Fibroblast of lung (primary cell): Measurements from ENCODE around the gene CORT.

Experiments used
- CTCF ChIP-seq, 2 donors: IDR thresholded peaks in 1 of 2; conservative IDR thresholded peaks in 1 of 2; 1 replicate in 1 of 2; 2 replicates in 1 of 2; pipeline ENCODE4 v1.5.1; 2011 to 2012; ENCODE audit warnings: low read length in 2 of 2, control low read depth in 1 of 2, inconsistent platforms in 1 of 2, low read depth in 1 of 2, mild to moderate bottlenecking in 1 of 2
- EZH2 ChIP-seq: IDR thresholded peaks from 2 replicates; pipeline ENCODE4 v1.5.1; 2012; ENCODE audit warnings: low read length, control low read depth, mild to moderate bottlenecking; ENCODE audit errors: missing control alignments

- no peak for TF ChIP-seq CTCF (conservative IDR thresholded peaks at IDR 0.05 in 1 of 2, IDR thresholded peaks at IDR 0.05 in 1 of 2; ENCODE audit: low read depth in 1 of 2, low read length in 2 of 2)
- no peak for TF ChIP-seq EZH2
Observed at GRCh38 chr1:10440794-10441193, 9.0 kb upstream of the CORT start.
